Measurements from ENCODE around the gene PGM5.

Gene PGM5

GRCh38 chr9:68433531-68434110 is 77.2 kb downstream of the PGM5 start:
- no peak overlapping the region for H3K4me3 ChIP-seq (ENCODE audit: low read depth, low read length)
- TF ChIP-seq, protein P1, sequence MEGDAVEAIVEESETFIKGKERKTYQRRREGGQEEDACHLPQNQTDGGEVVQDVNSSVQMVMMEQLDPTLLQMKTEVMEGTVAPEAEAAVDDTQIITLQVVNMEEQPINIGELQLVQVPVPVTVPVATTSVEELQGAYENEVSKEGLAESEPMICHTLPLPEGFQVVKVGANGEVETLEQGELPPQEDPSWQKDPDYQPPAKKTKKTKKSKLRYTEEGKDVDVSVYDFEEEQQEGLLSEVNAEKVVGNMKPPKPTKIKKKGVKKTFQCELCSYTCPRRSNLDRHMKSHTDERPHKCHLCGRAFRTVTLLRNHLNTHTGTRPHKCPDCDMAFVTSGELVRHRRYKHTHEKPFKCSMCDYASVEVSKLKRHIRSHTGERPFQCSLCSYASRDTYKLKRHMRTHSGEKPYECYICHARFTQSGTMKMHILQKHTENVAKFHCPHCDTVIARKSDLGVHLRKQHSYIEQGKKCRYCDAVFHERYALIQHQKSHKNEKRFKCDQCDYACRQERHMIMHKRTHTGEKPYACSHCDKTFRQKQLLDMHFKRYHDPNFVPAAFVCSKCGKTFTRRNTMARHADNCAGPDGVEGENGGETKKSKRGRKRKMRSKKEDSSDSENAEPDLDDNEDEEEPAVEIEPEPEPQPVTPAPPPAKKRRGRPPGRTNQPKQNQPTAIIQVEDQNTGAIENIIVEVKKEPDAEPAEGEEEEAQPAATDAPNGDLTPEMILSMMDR (IDR thresholded peaks at IDR 0.05; ENCODE audit: low read depth, low read length), result no peak

GRCh38 chr9:68437785-68438184 is 81.4 kb downstream of the PGM5 start:
- TF ChIP-seq, protein P1 (IDR thresholded peaks at IDR 0.05; ENCODE audit: low read depth, low read length), result no peak
- H3K4me3 ChIP-seq (ENCODE audit: low read depth, low read length), result no peak overlapping the region

DNA sequence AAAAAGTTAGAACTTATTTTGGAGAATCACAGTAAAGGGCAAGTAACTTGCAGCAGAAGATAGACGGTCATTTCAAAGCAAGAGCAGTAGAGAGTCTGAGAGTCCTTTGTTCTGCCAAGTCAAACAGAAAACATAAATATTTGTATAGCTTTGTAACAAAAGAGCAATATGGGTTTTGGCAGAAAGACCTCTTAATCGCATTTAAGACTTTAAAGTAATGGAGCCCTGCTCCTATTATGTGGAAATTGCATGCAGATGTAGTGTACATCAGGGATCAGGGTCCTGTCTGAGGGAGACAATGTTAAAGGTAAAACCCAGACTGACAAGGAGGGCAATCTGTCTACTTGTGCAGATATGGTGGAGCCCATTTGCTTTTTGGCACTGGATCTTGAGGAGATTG is 87.2 kb downstream of the PGM5 start:
- H3K4me3 ChIP-seq (ENCODE audit: low read depth, low read length), result no peak overlapping the region
- TF ChIP-seq, protein P1 (IDR thresholded peaks at IDR 0.05; ENCODE audit: low read depth, low read length), result no peak

- TF ChIP-seq, protein P1 (IDR thresholded peaks at IDR 0.05; ENCODE audit: low read depth, low read length), result no peak
- no peak overlapping the region for H3K4me3 ChIP-seq (ENCODE audit: low read depth, low read length)
Observed at GRCh38 chr9:68446836-68447235, 90.4 kb downstream of the PGM5 start.

DNA sequence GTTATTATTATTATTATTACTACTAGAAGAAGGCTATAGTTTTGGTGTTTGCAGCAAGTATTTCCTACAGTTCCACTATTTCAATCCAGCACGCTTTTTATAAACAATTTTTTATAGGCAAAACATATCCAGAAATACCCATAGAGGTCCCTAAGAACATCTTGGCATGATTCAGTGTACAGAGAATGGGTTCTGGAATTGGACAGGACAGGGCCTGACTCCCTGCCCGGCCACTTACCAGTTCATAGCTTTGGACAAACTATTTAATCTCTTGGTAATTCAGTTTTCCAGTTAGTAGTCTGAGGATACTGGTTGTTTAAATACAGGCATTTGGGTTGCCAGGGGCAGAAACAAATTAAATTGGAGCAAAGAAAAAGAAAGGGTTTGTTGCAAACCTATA is 91.2 kb downstream of the PGM5 start:
- TF ChIP-seq, protein P1 (IDR thresholded peaks at IDR 0.05; ENCODE audit: low read depth, low read length), result no peak
- no peak overlapping the region for H3K4me3 ChIP-seq (ENCODE audit: low read depth, low read length)

GRCh38 chr9:68454579-68455334 is 98.3 kb downstream of the PGM5 start:
- TF ChIP-seq, protein P1 (IDR thresholded peaks at IDR 0.05; ENCODE audit: low read depth, low read length), result no peak
- H3K4me3 ChIP-seq (ENCODE audit: low read depth, low read length), result no peak overlapping the region

DNA sequence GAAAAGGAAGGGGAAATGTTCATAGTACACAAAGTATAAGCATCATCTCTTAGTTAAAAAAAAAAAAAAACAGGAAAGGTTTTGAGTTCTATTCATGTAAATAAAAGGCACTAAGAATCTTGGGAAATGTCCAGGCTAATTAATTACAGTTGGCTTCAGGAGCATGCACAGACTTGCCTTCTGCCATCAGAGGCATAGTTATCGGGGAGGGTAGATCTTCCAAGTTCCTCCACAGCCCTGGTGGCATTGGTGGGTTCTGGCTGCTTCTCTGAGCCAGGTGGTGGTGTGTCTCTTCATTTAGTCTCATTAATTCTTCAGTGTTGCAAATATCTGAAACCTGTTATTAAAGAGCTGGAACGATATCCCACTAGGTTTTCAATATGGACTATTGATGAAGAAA is 99.0 kb downstream of the PGM5 start:
- TF ChIP-seq, protein P1 (IDR thresholded peaks at IDR 0.05; ENCODE audit: low read depth, low read length), result no peak
- no peak overlapping the region for H3K4me3 ChIP-seq (ENCODE audit: low read depth, low read length)
